Measurements from ENCODE around the gene PASK.

Gene PASK

GRCh38 chr2:241091201-241091600 lies 58.1 kb downstream of the PASK start:
- no peak for TF ChIP-seq CTCF (IDR thresholded peaks at IDR 0.05; ENCODE audit: poor library complexity, severe bottlenecking)
- Histone ChIP-seq H3K27ac (ENCODE audit: poor library complexity, severe bottlenecking) (no peak overlapping the region), H3K36me3 (ENCODE audit: low read depth) (peaks cover 70% of the 10 kb centered on the region), H3K27me3 (ENCODE audit: insufficient read depth, poor library complexity, severe bottlenecking) (no peaks in the 10 kb centered on the region), H3K4me3 (ENCODE audit: severe bottlenecking) (no peak overlapping the region), H3K9me3 (ENCODE audit: severe bottlenecking) (no peaks in the 10 kb centered on the region), H3K4me1 (ENCODE audit: insufficient read depth, poor library complexity, severe bottlenecking) (no peaks in the 10 kb centered on the region)
- DNase-seq (ENCODE audit: low spot score) = no peak
- no peak for ATAC-seq (ENCODE audit: low read depth)

GRCh38 chr2:241088791-241089732 lies 60.2 kb downstream of the PASK start:
- Histone ChIP-seq H3K4me3 (ENCODE audit: severe bottlenecking) (no peak overlapping the region), H3K36me3 (ENCODE audit: low read depth) (peaks cover 62% of the 10 kb centered on the region), H3K4me1 (ENCODE audit: insufficient read depth, poor library complexity, severe bottlenecking) (no peaks in the 10 kb centered on the region), H3K27me3 (ENCODE audit: insufficient read depth, poor library complexity, severe bottlenecking) (no peaks in the 10 kb centered on the region), H3K27ac (ENCODE audit: poor library complexity, severe bottlenecking) (no peak overlapping the region), H3K9me3 (ENCODE audit: severe bottlenecking) (no peaks in the 10 kb centered on the region)
- ATAC-seq (ENCODE audit: low read depth) = no peak
- TF ChIP-seq CTCF (IDR thresholded peaks at IDR 0.05; ENCODE audit: poor library complexity, severe bottlenecking) = no peak
- DNase-seq (ENCODE audit: low spot score) = no peak

GRCh38 chr2:241088376-241088775 lies 60.9 kb downstream of the PASK start:
- H3K27ac ChIP-seq (ENCODE audit: poor library complexity, severe bottlenecking) = no peak overlapping the region
- no peak for TF ChIP-seq CTCF (IDR thresholded peaks at IDR 0.05; ENCODE audit: poor library complexity, severe bottlenecking)
- no peaks in the 10 kb centered on the region for H3K9me3 ChIP-seq (ENCODE audit: severe bottlenecking)
- H3K4me3 ChIP-seq (ENCODE audit: severe bottlenecking) = no peak overlapping the region
- no peaks in the 10 kb centered on the region for H3K4me1 ChIP-seq (ENCODE audit: insufficient read depth, poor library complexity, severe bottlenecking)
- H3K27me3 ChIP-seq (ENCODE audit: insufficient read depth, poor library complexity, severe bottlenecking) = no peaks in the 10 kb centered on the region
- DNase-seq (ENCODE audit: low spot score) = no peak
- H3K36me3 ChIP-seq (ENCODE audit: low read depth) = peaks cover 58% of the 10 kb centered on the region
- no peak for ATAC-seq (ENCODE audit: low read depth)

- no peak for ATAC-seq (ENCODE audit: low read depth)
- H3K9me3 ChIP-seq (ENCODE audit: severe bottlenecking) = no peaks in the 10 kb centered on the region
These were observed 61.6 kb downstream of the PASK start for GRCh38 chr2:241087420-241088268.

More at GRCh38 chr2:241087420-241088268, 61.6 kb downstream of the PASK start:
- no peak for TF ChIP-seq CTCF (IDR thresholded peaks at IDR 0.05; ENCODE audit: poor library complexity, severe bottlenecking)
- Histone ChIP-seq H3K27me3 (ENCODE audit: insufficient read depth, poor library complexity, severe bottlenecking) (no peaks in the 10 kb centered on the region), H3K27ac (ENCODE audit: poor library complexity, severe bottlenecking) (no peak overlapping the region), H3K4me1 (ENCODE audit: insufficient read depth, poor library complexity, severe bottlenecking) (no peaks in the 10 kb centered on the region), H3K36me3 (ENCODE audit: low read depth) (peaks cover 57% of the 10 kb centered on the region), H3K4me3 (ENCODE audit: severe bottlenecking) (no peak overlapping the region)
- no peak for DNase-seq (ENCODE audit: low spot score)
